NCI-H2107 treated with DMSO at 0.1 percent for 48 hours (cell line): Measurements from ENCODE around the gene IL26.
"Not testable (repeated sequence)": the region's sequence is repeated elsewhere in the genome, so short reads cannot be mapped to it uniquely, and the experiment has no call there.

Experiments used
- DNase-seq: peaks from one replicate; lab custom pipeline; 2025; ENCODE audit not compliant: unreplicated experiment; lab: John Stamatoyannopoulos, UW

IL26 gene

DNA sequence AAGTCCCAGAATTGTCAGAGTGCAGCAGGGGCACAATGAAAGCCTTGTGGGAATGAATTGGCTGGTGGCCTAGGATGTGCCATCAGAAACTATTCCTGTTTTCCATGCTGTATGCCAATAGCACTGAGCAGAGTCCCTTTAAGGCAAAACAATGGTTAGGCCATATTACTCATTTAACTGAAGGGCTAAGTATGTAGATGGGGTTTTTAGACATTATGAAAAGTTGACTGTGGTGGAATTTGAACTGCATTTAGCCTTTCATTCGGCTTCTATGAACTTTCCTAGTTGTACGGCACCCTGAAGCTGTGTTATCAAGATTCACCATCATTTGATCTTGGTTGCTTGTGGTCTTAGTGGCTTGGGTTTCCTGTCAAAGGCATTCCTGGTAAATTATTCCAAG lies 24.8 kb downstream of the IL26 start:
- DNase-seq: no peak

GRCh38 chr12:68199127-68199526 lies 26.5 kb downstream of the IL26 start:
- DNase-seq: peak; percentile 31

GRCh38 chr12:68198507-68199086 lies 27.0 kb downstream of the IL26 start:
- DNase-seq: no peak

GRCh38 chr12:68190301-68190700 lies 35.3 kb downstream of the IL26 start:
- no peak for DNase-seq

GRCh38 chr12:68189821-68190242 lies 35.8 kb downstream of the IL26 start:
- DNase-seq: peak; percentile 90

DNA sequence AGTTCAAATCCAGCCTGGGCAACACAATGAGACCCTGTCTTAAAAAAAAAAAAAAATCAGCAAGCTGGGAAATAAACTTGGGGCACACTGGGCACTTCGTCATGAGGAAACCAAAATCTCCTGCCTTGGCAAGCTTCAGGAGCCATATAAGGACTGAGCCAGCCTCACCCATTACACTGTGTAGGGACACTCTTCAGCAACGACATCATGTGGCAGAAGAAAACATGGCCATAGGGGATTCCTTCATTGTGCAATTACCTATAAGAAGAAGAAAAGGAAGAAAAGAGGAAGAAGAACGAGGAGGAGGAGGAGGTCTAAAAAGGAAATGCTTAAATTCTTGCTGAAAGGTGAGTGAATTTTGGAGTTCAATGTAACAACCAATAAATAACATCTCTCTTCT lies 40.0 kb downstream of the IL26 start:
- no peak for DNase-seq

- DNase-seq: peak; percentile 88
Observed at GRCh38 chr12:68180792-68181744, 44.5 kb downstream of the IL26 start.

GRCh38 chr12:68178774-68179439 lies 46.7 kb downstream of the IL26 start:
- DNase-seq: no peak

GRCh38 chr12:68178184-68178583 lies 47.4 kb downstream of the IL26 start:
- DNase-seq: no peak

GRCh38 chr12:68177562-68177961 lies 48.0 kb downstream of the IL26 start:
- no peak for DNase-seq

GRCh38 chr12:68176257-68176656 lies 49.4 kb downstream of the IL26 start:
- no peak for DNase-seq

DNA sequence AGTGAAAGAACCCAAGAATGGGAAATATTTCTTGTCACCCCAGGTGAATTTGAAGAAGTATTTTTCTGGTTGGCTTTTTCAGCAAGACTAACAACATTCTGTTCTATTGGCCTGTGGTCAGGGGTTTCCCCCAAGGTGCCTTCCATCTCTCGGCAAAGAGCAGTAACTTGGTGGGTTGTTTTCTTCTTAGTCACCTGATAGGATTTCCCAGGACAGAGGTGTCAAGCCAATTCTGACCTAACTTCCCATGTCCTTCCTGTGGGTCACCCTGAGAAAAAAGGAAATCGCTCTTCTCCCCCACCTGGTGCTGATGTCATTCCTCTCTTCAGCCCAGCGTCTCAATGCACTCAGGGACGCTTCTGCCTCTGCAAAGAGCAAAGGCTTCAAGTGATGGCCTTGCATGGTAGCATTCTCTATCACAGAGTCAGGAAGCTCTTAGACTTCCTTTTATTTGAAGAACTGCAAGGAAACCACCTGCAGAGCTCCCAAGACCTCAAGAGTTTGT lies 50.0 kb downstream of the IL26 start:
- DNase-seq: no peak

DNA sequence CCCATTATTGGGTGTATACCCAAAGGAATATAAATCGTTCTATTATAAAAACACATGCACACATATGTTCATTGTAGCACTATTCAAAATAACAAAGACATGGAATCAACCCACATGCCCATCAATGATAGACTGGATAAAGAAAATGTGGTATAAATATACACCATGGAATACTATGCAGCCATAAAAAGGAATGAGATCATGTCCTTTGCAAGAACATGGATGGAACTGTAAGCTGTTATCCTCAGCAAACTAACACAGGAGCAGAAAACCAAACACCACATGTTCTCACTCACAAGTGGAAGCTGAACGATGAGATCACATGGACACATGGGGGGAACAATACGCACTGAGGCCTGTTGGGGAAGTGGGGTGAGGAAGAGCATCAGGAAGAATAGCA lies 50.8 kb downstream of the IL26 start:
- DNase-seq: not testable (repeated sequence)

DNA sequence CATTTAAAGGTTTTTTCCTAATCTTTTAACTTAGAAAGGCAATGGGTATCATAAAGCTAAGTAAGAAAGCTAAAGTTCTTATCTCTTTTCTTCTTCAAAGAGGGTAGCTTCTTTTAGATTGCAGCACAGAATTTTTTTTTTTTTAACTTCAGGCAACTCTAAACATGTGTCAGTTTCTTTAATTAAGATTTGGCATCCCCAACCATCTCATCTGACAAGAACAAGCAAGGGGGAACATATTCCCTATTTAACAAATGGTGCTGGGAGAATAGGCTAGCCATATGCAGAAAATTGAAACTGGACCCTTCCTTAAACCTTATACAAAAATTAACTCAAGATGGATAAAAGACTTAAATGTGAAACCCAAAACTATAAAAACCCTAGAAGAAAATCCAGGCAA lies 51.8 kb downstream of the IL26 start:
- no peak for DNase-seq

- DNase-seq: no peak
Observed at GRCh38 chr12:68170726-68171125, 54.9 kb downstream of the IL26 start.

DNA sequence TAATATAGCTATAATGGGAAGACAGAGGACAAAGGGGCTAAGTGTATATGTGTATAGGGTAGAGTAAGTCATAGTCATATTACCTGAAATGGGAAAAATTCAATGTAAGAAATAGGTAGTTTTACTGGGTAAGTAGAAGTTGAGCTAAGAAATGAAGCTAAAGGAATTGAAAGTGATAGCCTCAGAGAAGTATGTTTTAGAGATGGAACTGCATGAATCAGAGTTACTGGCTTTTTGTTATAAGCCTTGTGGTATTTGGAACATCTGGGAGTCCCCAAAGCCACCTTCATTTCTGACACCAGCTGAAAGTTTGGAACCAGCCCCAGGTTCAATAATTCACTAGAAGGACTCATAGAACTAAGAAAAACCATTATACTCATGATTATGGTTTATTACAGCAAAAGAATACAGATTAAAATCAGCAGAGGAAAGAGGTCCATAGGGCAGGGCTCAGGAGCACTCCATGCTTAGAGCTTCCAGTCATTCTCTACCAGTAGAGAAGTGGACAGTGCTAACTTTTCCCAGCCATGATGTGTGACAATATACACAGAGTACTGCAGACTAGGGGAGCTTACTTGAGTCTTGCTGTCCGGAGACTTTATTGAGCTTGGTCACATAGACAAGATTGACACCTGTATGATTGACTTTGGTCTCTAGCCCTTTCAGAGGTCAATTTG lies 56.3 kb downstream of the IL26 start:
- no peak for DNase-seq

DNA sequence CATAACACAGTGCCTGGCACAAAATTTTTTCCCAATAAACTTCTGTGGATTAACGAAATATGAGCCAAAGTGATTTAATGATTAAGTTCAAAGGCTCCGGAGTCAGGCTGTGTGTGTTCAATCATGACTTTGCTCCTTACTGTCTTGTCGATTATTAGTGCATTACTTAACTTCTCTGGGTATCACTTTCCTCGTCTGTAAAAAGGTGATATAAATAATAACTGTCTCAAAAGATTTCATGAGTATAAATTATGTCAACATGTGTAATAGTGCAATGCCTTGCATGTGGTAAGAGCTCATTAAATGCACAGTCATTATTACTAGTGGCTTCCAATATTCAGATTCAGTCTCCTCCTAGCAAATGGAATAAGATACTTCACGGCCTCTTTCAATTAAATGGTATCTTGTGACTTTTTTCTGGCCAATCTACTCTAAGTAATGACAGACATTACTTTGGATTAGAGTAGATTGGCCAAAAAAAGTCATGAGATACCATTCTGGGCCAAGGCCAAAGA lies 59.2 kb downstream of the IL26 start:
- no peak for DNase-seq

DNA sequence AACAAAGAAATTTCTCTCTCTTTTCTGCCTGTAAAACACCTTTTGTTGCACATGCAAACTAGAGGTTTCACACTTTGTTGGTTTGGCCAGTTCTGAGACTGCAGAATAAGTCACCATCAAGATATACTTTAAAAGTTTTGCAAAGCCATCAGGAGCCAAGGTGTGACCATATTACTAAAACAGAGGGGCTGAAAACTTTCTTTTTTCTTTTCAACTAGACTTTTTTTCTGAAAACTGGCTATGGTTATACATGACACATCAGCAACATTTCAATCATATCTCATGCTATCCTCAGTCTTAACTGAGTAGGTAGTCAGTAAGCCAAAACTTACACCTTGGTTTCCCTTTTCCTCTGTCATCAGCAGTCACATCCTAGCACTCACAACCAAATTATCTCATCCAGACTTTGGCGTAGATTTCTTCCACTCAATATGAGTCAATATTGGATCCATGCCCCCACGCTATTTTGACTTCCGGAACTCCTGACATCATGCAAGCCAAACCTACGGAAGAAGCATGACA lies 62.0 kb downstream of the IL26 start:
- no peak for DNase-seq

DNA sequence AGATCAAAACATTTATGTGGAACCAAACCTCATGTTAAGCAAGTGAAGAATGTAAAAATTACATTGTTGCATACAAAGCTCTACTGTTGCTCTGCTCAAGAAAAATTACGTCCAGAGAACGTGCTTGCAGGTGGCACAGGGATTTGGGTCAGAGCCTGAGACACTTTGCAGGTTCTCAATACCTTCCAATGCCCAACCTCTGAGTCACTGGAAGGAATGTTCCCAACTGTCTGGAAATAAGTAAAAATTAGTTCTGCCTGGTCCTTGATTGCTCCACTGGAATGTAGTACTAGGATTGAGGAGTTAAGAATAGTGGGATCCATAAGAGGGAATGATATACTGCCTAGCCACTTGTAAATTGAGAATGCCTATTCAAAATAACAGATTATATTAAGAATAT lies 63.2 kb downstream of the IL26 start:
- DNase-seq: no peak

- no peak for DNase-seq
Observed at GRCh38 chr12:68159681-68160304, 65.8 kb downstream of the IL26 start, which contains the start of gene IFNG. IFNG (minus strand) TSS chr12:68159740; CDS start chr12:68159615, 125 bp downstream.
